ENCODE measurements around the gene NECTIN2. TPM values are rescaled to one million over a fixed set of nuclear protein-coding genes. Genes with fewer than 3 reads are reported as not detected.

NECTIN2 gene
- polyA plus RNA-seq, 3 donors = 5.6 to 18.2 (median 9.3) TPM

DNA sequence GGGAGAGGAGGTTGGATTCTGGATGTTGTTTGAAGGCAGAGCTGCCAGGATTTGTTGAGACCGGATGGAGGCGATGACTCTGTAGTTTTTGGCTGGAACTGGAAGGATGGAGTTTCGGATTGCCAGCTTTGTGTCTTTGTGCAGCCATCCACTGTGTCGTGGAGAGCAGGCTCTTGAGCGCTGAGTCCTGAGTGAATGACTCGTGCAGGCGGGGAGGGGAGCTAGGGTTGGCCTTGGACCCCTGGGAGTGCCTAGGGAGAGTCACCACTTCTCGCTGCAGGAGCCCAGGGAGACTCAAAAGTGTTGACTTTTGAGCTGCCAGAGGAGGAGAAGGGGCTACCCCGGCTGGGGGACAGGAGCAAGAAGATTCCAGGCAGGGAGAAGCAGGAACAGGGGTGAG is 48.8 kb downstream of the NECTIN2 start:
- H3K4me1 Mint-ChIP-seq = peaks cover 20% of the 10 kb centered on the region
- H3K4me3 Mint-ChIP-seq = no peak overlapping the region
- no peak for DNase-seq
- Histone ChIP-seq H3K9me3 (replicated peaks in 1 of 2; ENCODE audit: control insufficient read depth in 1 of 2, insufficient read depth in 1 of 2, low read length in 2 of 2) (no peaks in the 10 kb centered on the region), H4K20me1 (ENCODE audit: insufficient read depth, low read length) (peaks cover 14% of the 10 kb centered on the region), H3K27ac (ENCODE audit: low read depth in 1 of 2, low read length in 2 of 2) (no peak overlapping the region), H2AFZ (ENCODE audit: insufficient read depth, low read depth, low read length, poor library complexity, severe bottlenecking) (no peak overlapping the region), H3K4me2 (replicated peaks; ENCODE audit: extremely low read depth, low read length, poor library complexity, severe bottlenecking) (no peak overlapping the region), H3K4me1 (ENCODE audit: control insufficient read depth in 1 of 2, insufficient read depth in 2 of 2, low read length in 2 of 2) (peaks cover 14 to 20% of the 10 kb centered on the region in 2 donors), H3K79me2 (ENCODE audit: insufficient read depth, low read length) (peaks cover 22% of the 10 kb centered on the region), H3K36me3 (replicated peaks in 1 of 2; ENCODE audit: control insufficient read depth in 1 of 2, insufficient read depth in 2 of 2, low read length in 2 of 2) (peaks cover 53 to 66% of the 10 kb centered on the region in 2 donors), H3K4me3 (replicated peaks in 1 of 3; ENCODE audit: low read depth in 2 of 3, low read length in 3 of 3) (no peak overlapping the region), H3K9ac (ENCODE audit: insufficient read depth, low read length, poor library complexity, severe bottlenecking) (no peak overlapping the region), H3K27me3 (ENCODE audit: control insufficient read depth in 2 of 2, insufficient read depth in 2 of 2, low read length in 2 of 2) (no peaks in the 10 kb centered on the region)
- peak overlapping the region in 2 of 7 donors; percentile 41 to 51 for H3K27ac Mint-ChIP-seq
- TF ChIP-seq, protein P1, sequence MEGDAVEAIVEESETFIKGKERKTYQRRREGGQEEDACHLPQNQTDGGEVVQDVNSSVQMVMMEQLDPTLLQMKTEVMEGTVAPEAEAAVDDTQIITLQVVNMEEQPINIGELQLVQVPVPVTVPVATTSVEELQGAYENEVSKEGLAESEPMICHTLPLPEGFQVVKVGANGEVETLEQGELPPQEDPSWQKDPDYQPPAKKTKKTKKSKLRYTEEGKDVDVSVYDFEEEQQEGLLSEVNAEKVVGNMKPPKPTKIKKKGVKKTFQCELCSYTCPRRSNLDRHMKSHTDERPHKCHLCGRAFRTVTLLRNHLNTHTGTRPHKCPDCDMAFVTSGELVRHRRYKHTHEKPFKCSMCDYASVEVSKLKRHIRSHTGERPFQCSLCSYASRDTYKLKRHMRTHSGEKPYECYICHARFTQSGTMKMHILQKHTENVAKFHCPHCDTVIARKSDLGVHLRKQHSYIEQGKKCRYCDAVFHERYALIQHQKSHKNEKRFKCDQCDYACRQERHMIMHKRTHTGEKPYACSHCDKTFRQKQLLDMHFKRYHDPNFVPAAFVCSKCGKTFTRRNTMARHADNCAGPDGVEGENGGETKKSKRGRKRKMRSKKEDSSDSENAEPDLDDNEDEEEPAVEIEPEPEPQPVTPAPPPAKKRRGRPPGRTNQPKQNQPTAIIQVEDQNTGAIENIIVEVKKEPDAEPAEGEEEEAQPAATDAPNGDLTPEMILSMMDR (IDR thresholded peaks at IDR 0.05) = no peak
- WGBS (ENCODE audit: insufficient coverage) = 95% methylated on average over 9 of the region's 9 CpGs
- H3K27me3 Mint-ChIP-seq (ENCODE audit: low read depth in 3 of 3) = no peaks in the 10 kb centered on the region
- peaks cover 0 to 2% (median 0%) of the 10 kb centered on the region in 7 donors for H3K9me3 Mint-ChIP-seq
- intact Hi-C loops (cut with micrococcal nuclease) = no loop called here
- H3K36me3 Mint-ChIP-seq = peaks cover 57 to 69% of the 10 kb centered on the region in 2 donors

DNA sequence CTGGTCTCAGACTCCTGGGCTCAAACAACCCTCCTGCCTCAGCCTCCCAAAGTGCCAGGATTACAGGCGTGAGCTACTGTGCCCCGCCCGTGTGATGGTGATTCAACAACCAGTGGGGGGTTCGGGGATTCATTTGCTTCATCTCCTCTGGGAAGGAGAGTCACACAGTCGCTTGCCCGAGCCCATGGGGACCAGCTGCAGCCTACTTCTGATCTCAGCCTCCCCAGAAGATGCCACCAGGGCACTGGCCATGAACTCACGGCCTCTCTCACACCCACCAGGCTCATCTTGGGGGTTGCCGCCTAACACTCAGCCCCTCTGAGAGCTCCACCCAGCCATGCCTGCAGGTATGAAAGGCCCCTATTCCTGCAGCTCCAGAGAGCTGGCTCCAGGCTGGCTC is 51.7 kb downstream of the NECTIN2 start:
- Histone ChIP-seq H3K9me3 (replicated peaks in 1 of 2; ENCODE audit: control insufficient read depth in 1 of 2, insufficient read depth in 1 of 2, low read length in 2 of 2) (no peaks in the 10 kb centered on the region), H2AFZ (ENCODE audit: insufficient read depth, low read depth, low read length, poor library complexity, severe bottlenecking) (no peak overlapping the region), H4K20me1 (ENCODE audit: insufficient read depth, low read length) (peaks cover 6% of the 10 kb centered on the region), H3K27ac (ENCODE audit: low read depth in 1 of 2, low read length in 2 of 2) (no peak overlapping the region), H3K4me1 (ENCODE audit: control insufficient read depth in 1 of 2, insufficient read depth in 2 of 2, low read length in 2 of 2) (no peaks in the 10 kb centered on the region), H3K36me3 (replicated peaks in 1 of 2; ENCODE audit: control insufficient read depth in 1 of 2, insufficient read depth in 2 of 2, low read length in 2 of 2) (peaks cover 74 to 92% of the 10 kb centered on the region in 2 donors), H3K27me3 (ENCODE audit: control insufficient read depth in 2 of 2, insufficient read depth in 2 of 2, low read length in 2 of 2) (no peaks in the 10 kb centered on the region), H3K4me2 (replicated peaks; ENCODE audit: extremely low read depth, low read length, poor library complexity, severe bottlenecking) (no peak overlapping the region), H3K79me2 (ENCODE audit: insufficient read depth, low read length) (peaks cover 5% of the 10 kb centered on the region), H3K4me3 (replicated peaks in 1 of 3; ENCODE audit: low read depth in 2 of 3, low read length in 3 of 3) (no peak overlapping the region), H3K9ac (ENCODE audit: insufficient read depth, low read length, poor library complexity, severe bottlenecking) (no peak overlapping the region)
- no peak overlapping the region for H3K4me3 Mint-ChIP-seq
- TF ChIP-seq, protein P1 (IDR thresholded peaks at IDR 0.05) = no peak
- H3K4me1 Mint-ChIP-seq = peaks cover 3% of the 10 kb centered on the region
- WGBS (ENCODE audit: insufficient coverage) = 96% methylated on average over 4 of the region's 8 CpGs
- no peak for DNase-seq
- H3K36me3 Mint-ChIP-seq = peaks cover 78 to 95% of the 10 kb centered on the region in 2 donors
- no peaks in the 10 kb centered on the region for H3K27me3 Mint-ChIP-seq (ENCODE audit: low read depth in 3 of 3)
- H3K27ac Mint-ChIP-seq = no peak overlapping the region
- H3K9me3 Mint-ChIP-seq = peaks cover 0 to 2% (median 0%) of the 10 kb centered on the region in 7 donors
- intact Hi-C loops (cut with micrococcal nuclease) = no loop called here

All from CD14-positive monocyte (primary cell).